CD14-positive monocyte (primary cell): ENCODE results near the gene FAM81A. TPM values are rescaled to one million over a fixed set of nuclear protein-coding genes. Genes with fewer than 3 reads are reported as not detected.

ENCODE experiments used
- DNase-seq, 3 donors: peaks; one replicate each; pipeline ENCODE4 v3.0.0-alpha.2; 2011 to 2022
- H2AFZ ChIP-seq: 2 replicates; pipeline ENCODE4 v1.6.0; 2012; ENCODE audit warnings: mild to moderate bottlenecking, low read depth, low read length, inconsistent platforms; ENCODE audit not compliant: insufficient read depth, poor library complexity, severe bottlenecking
- H3K27ac ChIP-seq, 2 donors: 1 replicate in 1 of 2; 2 replicates in 1 of 2; pipeline ENCODE4 v1.5.1; 2012 to 2013; ENCODE audit warnings: low read length in 2 of 2, control low read depth in 1 of 2, inconsistent platforms in 1 of 2, low read depth in 1 of 2, mild to moderate bottlenecking in 1 of 2
- H3K27me3 ChIP-seq, 2 donors: one replicate each; pipeline versions ENCODE4 v1.6.0 to v1.6.1; 2011 to 2013; ENCODE audit warnings: low read length in 2 of 2; ENCODE audit not compliant: control insufficient read depth in 2 of 2, insufficient read depth in 2 of 2
- H3K36me3 ChIP-seq, 2 donors: replicated peaks in 1 of 2; 1 replicate in 1 of 2; 2 replicates in 1 of 2; pipeline versions ENCODE4 v1.5.1 to v1.6.1; 2012 to 2013; ENCODE audit warnings: low read length in 2 of 2, control low read depth in 1 of 2, inconsistent platforms in 1 of 2, mild to moderate bottlenecking in 1 of 2; ENCODE audit not compliant: insufficient read depth in 2 of 2, control insufficient read depth in 1 of 2
- H3K4me1 ChIP-seq, 2 donors: 1 replicate in 1 of 2; 2 replicates in 1 of 2; pipeline versions ENCODE4 v1.5.1 to v1.6.1; 2012 to 2013; ENCODE audit warnings: low read length in 2 of 2, control low read depth in 1 of 2, inconsistent platforms in 1 of 2, mild to moderate bottlenecking in 1 of 2, moderate library complexity in 1 of 2; ENCODE audit not compliant: insufficient read depth in 2 of 2, control insufficient read depth in 1 of 2
- H3K4me2 ChIP-seq: replicated peaks from 2 replicates; pipeline ENCODE3; 2012; ENCODE audit warnings: low read length, moderate library complexity, mild to moderate bottlenecking; ENCODE audit not compliant: poor library complexity, severe bottlenecking; ENCODE audit errors: extremely low read depth
- H3K4me3 ChIP-seq, 3 experiments: fragments of 200-600 bp in 1 of 3; sonication (generic) in 1 of 3; replicated peaks in 1 of 3; 1 replicate in 2 of 3; 2 replicates in 1 of 3; pipeline ENCODE4 v1.5.1; 2011 to 2013; ENCODE audit warnings: low read length in 3 of 3, mild to moderate bottlenecking in 3 of 3, control low read depth in 2 of 3, low read depth in 2 of 3, inconsistent platforms in 1 of 3, moderate library complexity in 1 of 3
- H3K79me2 ChIP-seq: 2 replicates; pipeline ENCODE4 v1.6.0; 2012; ENCODE audit warnings: mild to moderate bottlenecking, control low read depth, inconsistent platforms, low read length, moderate library complexity; ENCODE audit not compliant: insufficient read depth
- H3K9ac ChIP-seq: 2 replicates; pipeline ENCODE4 v1.6.0; 2017; ENCODE audit warnings: low read length, mild to moderate bottlenecking; ENCODE audit not compliant: insufficient read depth, poor library complexity, severe bottlenecking
- H3K9me3 ChIP-seq, 2 donors: replicated peaks in 1 of 2; 1 replicate in 1 of 2; 2 replicates in 1 of 2; pipeline versions ENCODE4 v1.5.1 to v1.6.1; 2012 to 2013; ENCODE audit warnings: low read length in 2 of 2, control low read depth in 1 of 2; ENCODE audit not compliant: control insufficient read depth in 1 of 2, insufficient read depth in 1 of 2
- H4K20me1 ChIP-seq: 2 replicates; pipeline ENCODE4 v1.6.0; 2012; ENCODE audit warnings: mild to moderate bottlenecking, low read length, control low read depth, moderate library complexity; ENCODE audit not compliant: insufficient read depth
- H3K27ac Mint-ChIP-seq, 7 donors: one replicate each; pipeline ENCODE4 v1.8.0; 2020; ENCODE audit warnings: mild to moderate bottlenecking in 7 of 7, mixed read lengths in 7 of 7, moderate library complexity in 6 of 7, inconsistent platforms in 2 of 7
- H3K27me3 Mint-ChIP-seq, 3 donors: one replicate each; pipeline ENCODE4 v1.8.0; 2021 to 2022; ENCODE audit warnings: low read depth in 3 of 3, mild to moderate bottlenecking in 3 of 3, mixed read lengths in 3 of 3, moderate library complexity in 3 of 3, inconsistent platforms in 1 of 3
- H3K36me3 Mint-ChIP-seq, 2 donors: one replicate each; pipeline ENCODE4 v1.8.0; 2020; ENCODE audit warnings: mixed read lengths in 2 of 2, inconsistent platforms in 1 of 2, mild to moderate bottlenecking in 1 of 2
- H3K4me1 Mint-ChIP-seq: one replicate; pipeline ENCODE4 v1.8.0; 2020; ENCODE audit warnings: mild to moderate bottlenecking, mixed read lengths
- H3K4me3 Mint-ChIP-seq, 2 donors: one replicate each; pipeline ENCODE4 v1.8.0; 2020; ENCODE audit warnings: mild to moderate bottlenecking in 2 of 2, mixed read lengths in 2 of 2, moderate library complexity in 1 of 2
- H3K9me3 Mint-ChIP-seq, 7 donors: one replicate each; pipeline ENCODE4 v1.8.0; 2020 to 2022; ENCODE audit warnings: mixed read lengths in 7 of 7, mild to moderate bottlenecking in 6 of 7, moderate library complexity in 6 of 7, inconsistent platforms in 2 of 7
- WGBS: methylation state at CpG from one replicate; pipeline ENCODE4 v1.1.5; 2013; ENCODE audit warnings: missing lambda C conversion rate; ENCODE audit not compliant: insufficient coverage; 5-methylcytosine and 5-hydroxymethylcytosine counted together
- intact Hi-C, 2 donors: fragments of 100-400 bp; cut with micrococcal nuclease; formaldehyde crosslinking; loops; one replicate each; pipeline versions ENCODE4 v1.15.0 to v1.15.1; 2023
- polyA plus RNA-seq, 3 donors: library from polyadenylated mRNA; depleted of rRNA in 1 of 3; unstranded in 2 of 3; stranded (reverse) in 1 of 3; fragments of 300-500 nt in 2 of 3; fragments of >200 nt in 1 of 3; fragmentation: Illumina TruSeq in 2 of 3; gene quantifications; 1 replicate in 2 of 3; 2 replicates in 1 of 3; pipeline ENCODE4 v1.2.3, GENCODE V29; 2012 to 2021
- TF ChIP-seq, protein P1 (sequence below): fragments of 200-600 bp; IDR thresholded peaks from one replicate; pipeline ENCODE4 v1.8.0; 2022; ENCODE audit warnings: antibody characterized with exemption, mild to moderate bottlenecking

FAM81A gene
- polyA plus RNA-seq, 3 donors = 0.40 to 0.66 TPM; not detected in 1

DNA sequence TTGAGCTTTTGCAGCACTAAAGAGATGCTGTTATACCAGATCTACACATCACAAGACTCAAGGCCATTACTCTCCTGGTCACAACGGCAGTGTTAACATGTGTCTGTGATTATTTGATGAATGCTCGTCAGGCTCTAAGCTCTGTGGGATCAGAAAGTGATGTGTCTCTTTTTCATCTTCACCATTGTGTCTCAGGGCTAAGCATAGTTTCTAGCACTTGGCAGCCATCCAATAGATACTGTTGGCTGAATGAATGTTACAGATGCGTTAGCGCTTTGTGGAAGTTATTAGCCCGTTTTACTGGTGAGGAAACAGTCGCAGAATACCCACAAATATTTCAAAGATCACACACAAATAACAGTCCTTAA is 1.2 kb upstream of the FAM81A start:
- Mint-ChIP-seq H3K9me3 (peaks cover 0 to 9% (median 3%) of the 10 kb centered on the region in 7 donors), H3K36me3 (peaks cover 0 to 6% of the 10 kb centered on the region in 2 donors), H3K27ac (no peak overlapping the region), H3K4me1 (peaks cover 22% of the 10 kb centered on the region), H3K4me3 (peak overlapping the region in 1 of 2 donors; percentile 94), H3K27me3 (peaks cover 40 to 50% (median 48%) of the 10 kb centered on the region in 3 donors)
- Histone ChIP-seq H3K27me3 (peaks cover 33 to 46% of the 10 kb centered on the region in 2 donors), H4K20me1 (no peaks in the 10 kb centered on the region), H3K36me3 (no peaks in the 10 kb centered on the region), H3K27ac (no peak overlapping the region), H3K79me2 (no peaks in the 10 kb centered on the region), H3K4me3 (no peak overlapping the region), H3K9ac (no peak overlapping the region), H3K4me2 (no peak overlapping the region), H3K4me1 (peaks cover 15 to 16% of the 10 kb centered on the region in 2 donors), H3K9me3 (no peaks in the 10 kb centered on the region), H2AFZ (no peak overlapping the region)
- intact Hi-C loops = no loop called here
- WGBS = no CpG with 5 or more reads among the region's 6 CpGs
- TF ChIP-seq, protein P1, sequence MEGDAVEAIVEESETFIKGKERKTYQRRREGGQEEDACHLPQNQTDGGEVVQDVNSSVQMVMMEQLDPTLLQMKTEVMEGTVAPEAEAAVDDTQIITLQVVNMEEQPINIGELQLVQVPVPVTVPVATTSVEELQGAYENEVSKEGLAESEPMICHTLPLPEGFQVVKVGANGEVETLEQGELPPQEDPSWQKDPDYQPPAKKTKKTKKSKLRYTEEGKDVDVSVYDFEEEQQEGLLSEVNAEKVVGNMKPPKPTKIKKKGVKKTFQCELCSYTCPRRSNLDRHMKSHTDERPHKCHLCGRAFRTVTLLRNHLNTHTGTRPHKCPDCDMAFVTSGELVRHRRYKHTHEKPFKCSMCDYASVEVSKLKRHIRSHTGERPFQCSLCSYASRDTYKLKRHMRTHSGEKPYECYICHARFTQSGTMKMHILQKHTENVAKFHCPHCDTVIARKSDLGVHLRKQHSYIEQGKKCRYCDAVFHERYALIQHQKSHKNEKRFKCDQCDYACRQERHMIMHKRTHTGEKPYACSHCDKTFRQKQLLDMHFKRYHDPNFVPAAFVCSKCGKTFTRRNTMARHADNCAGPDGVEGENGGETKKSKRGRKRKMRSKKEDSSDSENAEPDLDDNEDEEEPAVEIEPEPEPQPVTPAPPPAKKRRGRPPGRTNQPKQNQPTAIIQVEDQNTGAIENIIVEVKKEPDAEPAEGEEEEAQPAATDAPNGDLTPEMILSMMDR = no peak
- no peak for DNase-seq

DNA sequence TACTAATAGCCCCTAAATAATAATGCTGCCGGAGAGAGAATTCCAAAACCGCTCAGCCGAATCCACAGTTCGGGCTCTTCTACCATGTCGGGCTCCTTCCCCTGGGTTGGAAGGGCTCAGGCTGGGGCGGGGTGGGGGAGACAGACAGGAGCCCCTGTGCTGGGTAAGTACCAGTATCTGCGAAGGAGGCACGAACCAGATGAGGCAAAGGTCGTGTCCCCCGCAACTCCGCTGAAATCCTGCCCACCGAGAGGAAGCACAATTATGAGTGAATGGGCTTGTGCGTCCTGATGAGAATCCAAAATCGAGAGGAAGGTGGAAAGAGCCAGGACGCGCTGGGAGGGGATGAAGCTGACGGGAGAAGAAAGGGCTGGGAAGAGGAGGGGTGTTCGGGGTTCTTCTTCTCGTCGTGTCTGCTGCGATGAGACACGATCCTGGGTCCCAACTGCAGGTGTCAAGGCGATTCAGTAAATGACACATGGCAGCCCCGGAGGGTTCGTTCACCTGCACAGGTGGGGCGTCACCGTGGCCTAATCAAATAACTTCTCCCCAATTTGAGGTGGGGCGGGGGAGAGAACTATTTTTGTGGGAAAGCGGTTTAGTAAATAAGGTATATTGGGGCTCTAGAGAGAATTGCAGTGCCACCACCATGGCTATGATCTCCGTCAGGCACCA is 707 bp upstream of the FAM81A start:
- H2AFZ ChIP-seq = peak overlapping the region; percentile 60
- peak overlapping the region; percentile 44 to 77 (median 45) for H3K4me3 ChIP-seq
- H3K27me3 ChIP-seq = peaks cover 33 to 46% of the 10 kb centered on the region in 2 donors
- no peaks in the 10 kb centered on the region for H3K36me3 ChIP-seq
- peaks cover 22% of the 10 kb centered on the region for H3K4me1 Mint-ChIP-seq
- DNase-seq = no peak
- no peak overlapping the region for H3K9ac ChIP-seq
- H3K4me1 ChIP-seq = peaks cover 15 to 16% of the 10 kb centered on the region in 2 donors
- 6% methylated on average over 14 of the region's 30 CpGs for WGBS
- H3K27ac ChIP-seq = no peak overlapping the region
- peak overlapping the region; percentile 91 for H3K4me2 ChIP-seq
- H3K36me3 Mint-ChIP-seq = peaks cover 0 to 6% of the 10 kb centered on the region in 2 donors
- peaks cover 40 to 50% (median 48%) of the 10 kb centered on the region in 3 donors for H3K27me3 Mint-ChIP-seq
- H3K9me3 Mint-ChIP-seq = peaks cover 0 to 9% (median 3%) of the 10 kb centered on the region in 7 donors
- TF ChIP-seq, protein P1 = no peak
- no peaks in the 10 kb centered on the region for H3K79me2 ChIP-seq
- H4K20me1 ChIP-seq = no peaks in the 10 kb centered on the region
- peak overlapping the region; percentile 86 to 94 for H3K4me3 Mint-ChIP-seq
- intact Hi-C loops = no loop called here
- H3K27ac Mint-ChIP-seq = no peak overlapping the region
- no peaks in the 10 kb centered on the region for H3K9me3 ChIP-seq
